ENCODE data around the gene FAM193B.
A peak's percentile ranks its signal among the peaks of the same experiment; 100 is the strongest.

Gene FAM193B

GRCh38 chr5:177554474-177555111, at the start of gene FAM193B:
FAM193B (minus strand) TSS chr5:177554563; CDS start chr5:177554458, 105 bp downstream.
- peak; percentile 95 for DNase-seq

DNA sequence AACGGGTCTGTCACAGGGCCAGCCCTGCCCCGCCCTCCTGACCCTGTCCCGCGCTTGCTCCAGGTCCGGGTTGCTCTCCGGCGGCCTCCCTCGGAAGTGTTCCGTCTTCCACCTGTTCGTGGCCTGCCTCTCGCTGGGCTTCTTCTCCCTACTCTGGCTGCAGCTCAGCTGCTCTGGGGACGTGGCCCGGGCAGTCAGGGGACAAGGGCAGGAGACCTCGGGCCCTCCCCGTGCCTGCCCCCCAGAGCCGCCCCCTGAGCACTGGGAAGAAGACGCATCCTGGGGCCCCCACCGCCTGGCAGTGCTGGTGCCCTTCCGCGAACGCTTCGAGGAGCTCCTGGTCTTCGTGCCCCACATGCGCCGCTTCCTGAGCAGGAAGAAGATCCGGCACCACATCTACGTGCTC, 49.8 kb upstream of the FAM193B start:
- DNase-seq: no peak

DNA sequence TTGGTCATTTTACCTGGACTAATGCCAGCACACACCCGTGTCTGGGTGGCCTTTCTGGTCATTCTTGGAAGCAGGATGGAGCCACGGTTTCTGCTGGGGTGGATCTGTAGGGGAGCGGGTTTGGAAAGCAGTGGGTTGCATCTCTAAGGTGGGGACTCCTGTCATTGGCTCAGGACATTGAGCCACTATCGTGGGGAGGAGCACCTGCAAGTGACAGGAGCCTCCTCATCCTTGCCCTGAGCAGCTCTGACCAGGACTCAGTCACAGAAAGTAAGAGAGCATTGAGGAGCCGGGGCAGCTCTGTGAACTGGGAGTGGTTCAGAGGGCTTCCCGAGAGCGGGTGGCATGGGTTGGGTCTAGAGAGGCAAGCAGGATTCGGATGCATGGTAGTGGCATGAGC, 49.3 kb upstream of the FAM193B start:
- no peak for DNase-seq

DNA sequence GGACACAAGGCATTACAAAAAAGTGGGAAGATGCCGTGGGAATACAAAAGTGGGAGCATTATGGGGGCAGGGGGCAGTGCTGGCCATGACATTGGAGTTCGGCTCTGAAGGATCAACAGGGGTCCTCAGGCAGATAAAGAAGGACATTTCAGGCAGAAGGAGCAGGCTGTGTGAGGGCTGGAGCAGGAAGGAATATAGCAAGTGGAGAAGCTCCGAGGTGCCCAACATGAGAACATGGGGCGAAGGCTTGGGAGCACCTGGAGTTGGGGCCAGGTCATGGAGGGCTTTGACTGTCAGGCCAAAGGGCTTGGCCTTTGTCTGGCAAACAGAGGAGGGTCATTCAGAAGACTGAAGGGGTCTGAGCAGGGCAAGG, 48.1 kb upstream of the FAM193B start:
- DNase-seq: no peak

- DNase-seq: no peak
These were observed 47.5 kb upstream of the FAM193B start for GRCh38 chr5:177601577-177602457.

- DNase-seq: no peak
These were observed 46.8 kb upstream of the FAM193B start for GRCh38 chr5:177601126-177601525.

DNA sequence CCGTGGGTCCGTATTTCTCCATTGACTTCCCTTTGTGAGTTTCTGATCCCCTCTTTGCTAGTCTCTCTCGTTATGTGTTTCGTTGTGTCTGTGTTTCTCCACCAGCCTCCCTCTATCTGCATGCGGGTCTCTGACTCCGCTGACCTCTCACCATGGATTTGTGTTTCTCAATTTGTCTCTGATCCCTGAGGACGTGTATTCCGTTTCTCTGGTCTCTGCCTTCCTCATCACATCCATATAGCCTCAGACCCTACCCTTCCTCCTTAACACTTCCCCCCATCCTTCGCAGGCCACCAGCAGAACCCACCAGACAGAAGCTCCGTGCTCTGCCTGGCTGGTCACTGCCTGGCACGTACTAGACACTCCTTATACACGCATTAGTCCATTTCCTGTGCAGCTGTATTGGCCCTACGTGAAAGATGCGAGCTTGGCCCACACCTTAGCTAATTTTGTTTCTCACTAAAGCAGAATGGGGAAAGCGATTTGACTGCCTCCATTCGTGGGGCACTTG, 46.2 kb upstream of the FAM193B start:
- DNase-seq: no peak

DNA sequence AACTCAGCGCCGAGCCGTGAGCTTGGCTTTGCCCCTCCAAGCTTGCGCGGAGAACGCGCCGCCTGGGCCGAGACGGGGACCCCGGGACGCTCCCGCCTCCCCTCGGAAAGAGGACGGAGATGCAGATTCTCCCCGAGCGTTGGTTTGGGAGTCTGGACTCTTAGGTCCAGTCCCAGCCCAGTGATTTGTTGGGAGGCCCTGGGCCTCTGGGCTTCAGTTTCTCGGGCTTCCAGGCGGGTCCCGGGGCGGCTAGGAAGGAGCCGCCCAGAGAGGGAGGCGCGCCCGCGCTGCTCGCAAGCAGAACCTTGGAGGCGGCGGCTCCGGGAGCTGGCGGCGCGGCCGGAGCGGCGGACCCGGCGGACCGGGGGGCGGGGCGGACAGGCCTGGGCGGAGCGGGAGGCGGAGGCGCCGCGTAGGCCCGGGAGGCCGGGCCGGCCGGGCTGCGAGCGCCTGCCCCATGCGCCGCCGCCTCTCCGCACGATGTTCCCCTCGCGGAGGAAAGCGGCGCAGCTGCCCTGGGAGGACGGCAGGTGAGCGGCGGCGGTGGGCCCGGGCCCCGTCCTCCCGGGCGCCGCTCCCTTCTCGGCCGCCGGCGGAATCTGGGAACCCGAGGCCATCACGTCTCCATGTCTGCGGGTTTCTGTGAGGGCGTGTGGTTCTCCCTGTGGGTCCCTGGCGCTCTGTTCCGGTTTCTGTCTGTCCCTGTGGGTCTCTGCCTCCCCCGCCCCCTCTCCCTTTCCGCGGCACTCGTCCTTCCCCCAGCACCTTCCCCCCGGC, 45.6 kb upstream of the FAM193B start, which contains the start of gene B4GALT7:
Gene B4GALT7 (plus strand): TSS at position 402 of the 777 bp plus-strand sequence. CDS start 79 bp downstream, at position 481.
- DNase-seq: peak; percentile 87

- no peak for DNase-seq
These were observed 44.1 kb upstream of the FAM193B start for GRCh38 chr5:177598477-177598876.

- no peak for DNase-seq
These were observed 42.4 kb upstream of the FAM193B start for GRCh38 chr5:177596775-177597238.

GRCh38 chr5:177595991-177596774, 41.8 kb upstream of the FAM193B start:
- no peak for DNase-seq

DNA sequence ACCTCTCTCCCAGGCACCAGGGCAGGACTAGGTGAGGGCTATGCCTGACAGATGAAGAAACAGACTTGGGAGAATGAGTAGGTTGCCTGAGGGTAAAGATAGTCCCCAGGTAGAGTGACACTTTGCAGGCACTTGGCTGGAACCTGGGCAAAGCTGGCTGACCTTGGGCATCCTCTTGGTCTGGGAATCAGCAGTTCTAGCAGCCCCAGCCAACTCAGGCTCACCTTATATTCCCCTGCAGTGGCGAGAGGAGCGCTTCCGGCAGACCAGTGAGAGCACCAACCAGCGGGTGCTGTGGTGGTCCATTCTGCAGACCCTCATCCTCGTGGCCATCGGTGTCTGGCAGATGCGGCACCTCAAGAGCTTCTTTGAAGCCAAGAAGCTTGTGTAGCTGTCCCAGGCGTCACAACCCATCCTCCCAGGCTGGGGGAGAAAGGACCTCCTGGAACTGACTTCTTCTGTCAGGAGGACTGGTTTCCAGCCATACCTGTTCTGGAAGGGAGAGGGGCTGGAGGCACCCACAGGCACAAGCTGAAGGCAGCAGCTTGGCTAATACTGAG, 40.7 kb upstream of the FAM193B start:
- no peak for DNase-seq

DNA sequence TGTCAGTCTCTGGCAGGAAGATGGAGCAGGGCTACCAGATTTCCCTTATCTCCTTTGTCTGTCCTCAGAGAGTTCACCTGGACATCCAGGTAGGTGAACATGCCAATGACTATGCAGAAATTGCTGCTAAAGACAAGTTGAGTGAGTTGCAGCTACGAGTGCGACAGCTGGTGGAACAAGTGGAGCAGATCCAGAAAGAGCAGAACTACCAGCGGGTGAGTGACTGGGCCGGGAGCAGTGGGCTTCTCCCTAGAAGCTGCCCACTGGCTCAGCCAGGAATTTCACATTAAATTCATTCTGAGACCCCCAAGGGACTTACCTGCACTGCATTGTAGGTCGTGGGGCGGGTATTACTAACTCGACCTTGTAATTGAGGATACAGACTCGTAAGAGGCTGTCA, 39.7 kb upstream of the FAM193B start:
- no peak for DNase-seq

GRCh38 chr5:177593511-177593910, 39.1 kb upstream of the FAM193B start:
- DNase-seq: no peak

- DNase-seq: no peak
These were observed 38.5 kb upstream of the FAM193B start for GRCh38 chr5:177592905-177593304.

- peak; percentile 89 for DNase-seq
These were observed 37.9 kb upstream of the FAM193B start, which contains the start of gene TMED9 for GRCh38 chr5:177592010-177592834. TMED9 (plus strand) TSS chr5:177592203; CDS start chr5:177592215, 12 bp downstream.

- no peak for DNase-seq
These were observed 37.3 kb upstream of the FAM193B start for GRCh38 chr5:177591690-177592009.

DNA sequence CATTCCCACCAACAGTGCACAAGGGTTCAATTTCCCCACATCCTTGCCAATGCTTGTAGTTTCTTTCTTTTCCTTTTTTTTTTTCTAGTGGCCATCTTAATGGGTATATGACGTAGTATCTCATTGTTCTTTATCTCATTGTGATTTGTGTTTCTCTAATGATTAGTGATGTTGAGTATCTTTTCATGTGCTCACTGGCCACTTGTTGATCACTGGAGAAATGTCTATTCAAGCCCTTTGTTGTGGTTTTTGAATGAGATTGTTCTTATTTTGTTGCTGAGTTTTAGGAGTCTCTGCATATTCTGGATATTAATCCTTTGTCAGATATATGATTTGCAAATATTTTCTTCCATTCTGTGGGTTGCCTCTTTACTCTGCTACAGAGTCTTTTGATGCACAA, 36.0 kb upstream of the FAM193B start:
- no peak for DNase-seq

DNA sequence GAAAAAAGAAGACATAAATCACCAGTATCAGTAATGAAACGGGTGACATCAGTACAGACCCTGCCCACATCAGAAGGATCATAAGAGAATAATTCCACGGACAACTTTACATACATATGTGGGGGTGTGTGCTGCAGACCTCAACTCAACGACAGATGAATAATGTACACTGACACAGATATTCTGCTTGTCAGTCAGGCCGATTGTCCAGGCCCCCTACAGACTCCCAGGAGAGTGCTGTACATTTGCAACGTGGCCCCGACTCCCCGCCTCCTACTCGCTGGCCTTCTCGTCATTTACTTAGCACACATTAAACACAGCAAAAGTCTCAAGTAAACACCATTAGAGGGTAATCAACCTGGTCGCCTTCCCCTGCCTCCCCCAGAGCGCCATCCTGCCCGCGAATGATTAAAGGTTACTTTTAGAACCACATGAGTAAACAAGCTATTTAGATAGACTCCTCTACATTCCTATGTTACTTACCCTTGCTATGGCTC, 34.1 kb upstream of the FAM193B start:
- DNase-seq: no peak

DNA sequence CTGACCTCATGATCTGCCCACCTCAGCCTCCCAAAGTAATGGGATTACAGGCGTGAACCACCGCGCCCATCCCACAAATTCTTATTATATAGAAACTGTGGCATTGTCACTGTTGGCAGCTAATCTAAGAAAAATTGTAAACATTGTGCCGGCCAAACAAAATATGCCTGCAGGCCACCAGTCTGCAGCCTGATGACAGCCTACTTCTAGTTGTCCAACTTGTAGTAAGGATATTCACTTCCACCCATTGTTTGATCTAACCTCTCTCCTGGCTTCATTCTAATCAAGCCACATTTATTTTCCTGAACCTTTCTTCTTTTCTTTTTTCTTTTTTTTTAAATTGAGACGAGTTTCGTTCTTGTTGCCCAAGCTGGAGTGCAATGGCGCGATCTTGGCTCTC, 24.0 kb upstream of the FAM193B start:
- no peak for DNase-seq

GRCh38 chr5:177576169-177576568, 21.8 kb upstream of the FAM193B start:
- no peak for DNase-seq
